ENCODE measurements around the gene NAT8.
"Not testable (repeated sequence)": the region's sequence is repeated elsewhere in the genome, so short reads cannot be mapped to it uniquely, and the experiment has no call there.

Gene NAT8

GRCh38 chr2:73642338-73643018 lies at the start of gene NAT8:
NAT8 (minus strand) TSS chr2:73642422; CDS start chr2:73641628, 794 bp downstream.
- H3K4me3 Mint-ChIP-seq = no peak within 1 kb of the TSS
- no peaks in the 10 kb centered on the region for H3K4me1 Mint-ChIP-seq (ENCODE audit: low read depth)
- DNase-seq = no peak
- H3K36me3 Mint-ChIP-seq (ENCODE audit: low read depth) = no peaks in the 10 kb centered on the region
- no peak within 1 kb of the TSS for H3K27ac Mint-ChIP-seq
- peaks cover 15% of the 10 kb centered on the region for H3K27me3 Mint-ChIP-seq
- H3K9me3 Mint-ChIP-seq = peaks cover 6% of the 10 kb centered on the region

GRCh38 chr2:73690372-73691088 lies 48.3 kb upstream of the NAT8 start:
- not testable (repeated sequence) for H3K36me3 Mint-ChIP-seq (ENCODE audit: low read depth); H3K4me1 Mint-ChIP-seq (ENCODE audit: low read depth); H3K4me3 Mint-ChIP-seq; H3K27ac Mint-ChIP-seq; H3K27me3 Mint-ChIP-seq; DNase-seq; H3K9me3 Mint-ChIP-seq

- not testable (repeated sequence) for DNase-seq; H3K9me3 Mint-ChIP-seq; H3K36me3 Mint-ChIP-seq (ENCODE audit: low read depth); H3K27ac Mint-ChIP-seq; H3K27me3 Mint-ChIP-seq; H3K4me3 Mint-ChIP-seq; H3K4me1 Mint-ChIP-seq (ENCODE audit: low read depth)
Measured at GRCh38 chr2:73688494-73688893, 46.3 kb upstream of the NAT8 start.

GRCh38 chr2:73685764-73686438 lies 43.7 kb upstream of the NAT8 start:
- no peak overlapping the region for H3K27ac Mint-ChIP-seq
- H3K36me3 Mint-ChIP-seq (ENCODE audit: low read depth) = no peaks in the 10 kb centered on the region
- H3K27me3 Mint-ChIP-seq = no peaks in the 10 kb centered on the region
- no peak overlapping the region for H3K4me3 Mint-ChIP-seq
- H3K9me3 Mint-ChIP-seq = peaks cover 2% of the 10 kb centered on the region
- no peaks in the 10 kb centered on the region for H3K4me1 Mint-ChIP-seq (ENCODE audit: low read depth)
- DNase-seq = no peak

- not testable (repeated sequence) for H3K36me3 Mint-ChIP-seq (ENCODE audit: low read depth); H3K4me1 Mint-ChIP-seq (ENCODE audit: low read depth); H3K27me3 Mint-ChIP-seq; H3K9me3 Mint-ChIP-seq; H3K4me3 Mint-ChIP-seq; H3K27ac Mint-ChIP-seq; DNase-seq
Measured at GRCh38 chr2:73684905-73685304, 42.7 kb upstream of the NAT8 start.

- H3K4me3 Mint-ChIP-seq; H3K4me1 Mint-ChIP-seq (ENCODE audit: low read depth); H3K27ac Mint-ChIP-seq; H3K27me3 Mint-ChIP-seq; DNase-seq; H3K9me3 Mint-ChIP-seq; H3K36me3 Mint-ChIP-seq (ENCODE audit: low read depth): not testable (repeated sequence)
Measured at GRCh38 chr2:73684325-73684724, 42.1 kb upstream of the NAT8 start.

GRCh38 chr2:73679951-73680571 lies 37.8 kb upstream of the NAT8 start:
- DNase-seq; H3K4me1 Mint-ChIP-seq (ENCODE audit: low read depth); H3K36me3 Mint-ChIP-seq (ENCODE audit: low read depth); H3K9me3 Mint-ChIP-seq; H3K27me3 Mint-ChIP-seq; H3K27ac Mint-ChIP-seq; H3K4me3 Mint-ChIP-seq: not testable (repeated sequence)

GRCh38 chr2:73679237-73679636 lies 37.0 kb upstream of the NAT8 start:
- not testable (repeated sequence) for H3K36me3 Mint-ChIP-seq (ENCODE audit: low read depth); H3K4me1 Mint-ChIP-seq (ENCODE audit: low read depth); H3K27me3 Mint-ChIP-seq; H3K9me3 Mint-ChIP-seq; H3K4me3 Mint-ChIP-seq; H3K27ac Mint-ChIP-seq; DNase-seq

GRCh38 chr2:73678008-73678407 lies 35.8 kb upstream of the NAT8 start:
- not testable (repeated sequence) for H3K27ac Mint-ChIP-seq; DNase-seq; H3K4me1 Mint-ChIP-seq (ENCODE audit: low read depth); H3K27me3 Mint-ChIP-seq; H3K36me3 Mint-ChIP-seq (ENCODE audit: low read depth); H3K9me3 Mint-ChIP-seq; H3K4me3 Mint-ChIP-seq

- H3K36me3 Mint-ChIP-seq (ENCODE audit: low read depth); H3K4me3 Mint-ChIP-seq; H3K4me1 Mint-ChIP-seq (ENCODE audit: low read depth); H3K27ac Mint-ChIP-seq; DNase-seq; H3K9me3 Mint-ChIP-seq; H3K27me3 Mint-ChIP-seq: not testable (repeated sequence)
Measured at GRCh38 chr2:73676211-73676610, 34.0 kb upstream of the NAT8 start.

- H3K4me1 Mint-ChIP-seq (ENCODE audit: low read depth); DNase-seq: not testable (repeated sequence)
Measured at GRCh38 chr2:73674696-73675157, 32.5 kb upstream of the NAT8 start.

GRCh38 chr2:73669976-73670375 lies 27.8 kb upstream of the NAT8 start:
- not testable (repeated sequence) for H3K4me1 Mint-ChIP-seq (ENCODE audit: low read depth); H3K9me3 Mint-ChIP-seq; H3K36me3 Mint-ChIP-seq (ENCODE audit: low read depth); H3K27me3 Mint-ChIP-seq; H3K4me3 Mint-ChIP-seq; DNase-seq; H3K27ac Mint-ChIP-seq

More at GRCh38 chr2:73674696-73675157, 32.5 kb upstream of the NAT8 start:
- not testable (repeated sequence) for H3K9me3 Mint-ChIP-seq; H3K27me3 Mint-ChIP-seq; H3K4me3 Mint-ChIP-seq; H3K36me3 Mint-ChIP-seq (ENCODE audit: low read depth)
- peak overlapping the region; percentile 48 for H3K27ac Mint-ChIP-seq

GRCh38 chr2:73667239-73667638 lies 25.0 kb upstream of the NAT8 start:
- not testable (repeated sequence) for H3K36me3 Mint-ChIP-seq (ENCODE audit: low read depth); H3K27ac Mint-ChIP-seq; H3K4me1 Mint-ChIP-seq (ENCODE audit: low read depth); DNase-seq; H3K27me3 Mint-ChIP-seq; H3K9me3 Mint-ChIP-seq; H3K4me3 Mint-ChIP-seq

GRCh38 chr2:73654175-73654574 lies 12.0 kb upstream of the NAT8 start:
- Mint-ChIP-seq H3K36me3 (ENCODE audit: low read depth) (no peaks in the 10 kb centered on the region), H3K4me3 (no peak overlapping the region), H3K27ac (no peak overlapping the region), H3K4me1 (ENCODE audit: low read depth) (no peaks in the 10 kb centered on the region), H3K9me3 (peaks cover 1% of the 10 kb centered on the region), H3K27me3 (no peaks in the 10 kb centered on the region)
- no peak for DNase-seq

- H3K9me3 Mint-ChIP-seq = no peaks in the 10 kb centered on the region
- no peaks in the 10 kb centered on the region for H3K27me3 Mint-ChIP-seq
- H3K4me1 Mint-ChIP-seq (ENCODE audit: low read depth) = no peaks in the 10 kb centered on the region
- H3K4me3 Mint-ChIP-seq = no peak overlapping the region
- H3K27ac Mint-ChIP-seq = no peak overlapping the region
- H3K36me3 Mint-ChIP-seq (ENCODE audit: low read depth) = no peaks in the 10 kb centered on the region
- DNase-seq = no peak
Measured at GRCh38 chr2:73652348-73652747, 10.1 kb upstream of the NAT8 start.
